ENCODE measurements around the gene TMEM176A. TPM values are rescaled to one million over a fixed set of nuclear protein-coding genes. Genes with fewer than 3 reads are reported as not detected.

The TMEM176A gene
- total RNA-seq, 2 experiments from 2014 or later = not detected

DNA sequence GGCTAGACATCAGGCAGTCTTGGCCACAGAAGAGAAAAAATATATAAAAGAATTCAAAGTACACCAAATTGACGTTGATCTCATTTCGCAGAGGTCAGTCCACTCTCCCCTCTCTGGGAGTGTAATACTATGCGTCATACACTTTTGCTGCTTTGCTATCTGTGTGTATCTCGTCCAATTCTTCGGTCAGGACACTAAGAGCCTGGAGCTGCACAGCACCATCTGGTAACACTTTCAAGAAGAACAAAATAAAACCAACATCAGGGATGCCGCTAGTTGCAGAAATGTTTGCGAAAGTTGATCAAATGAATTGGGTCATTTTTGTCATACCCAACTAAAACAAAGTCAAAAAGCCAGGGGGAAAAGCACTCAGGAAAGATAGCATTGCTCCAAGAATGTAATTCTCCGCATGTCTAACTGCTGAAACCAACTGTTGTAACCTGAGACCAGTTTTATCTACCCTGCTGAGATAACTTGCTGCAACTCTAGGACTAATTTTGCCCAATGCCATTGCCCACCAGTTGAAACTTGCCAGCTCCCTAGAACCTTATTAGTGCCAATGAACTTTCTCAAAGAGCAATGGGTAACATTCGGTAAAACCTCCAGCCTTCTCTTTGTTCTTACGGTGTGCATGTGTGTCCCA is 23.0 kb downstream of the TMEM176A start:
- peaks cover 5% of the 10 kb centered on the region for H3K9me3 Mint-ChIP-seq
- ChIA-PET CTCF (interaction anchor here (0.9 kb wide), 1 partner anchor 45 kb away, joined by 3 read pairs; no protein-coding TSS in a partner anchor), POLR2A (no interaction called here)
- TF ChIP-seq CTCF (IDR thresholded peaks at IDR 0.05) = no peak
- ATAC-seq (no peak), DNase-seq (no peak)
- H3K4me3 Mint-ChIP-seq = no peak overlapping the region
- no peaks in the 10 kb centered on the region for H3K4me1 Mint-ChIP-seq (ENCODE audit: low read depth)
- intact Hi-C loops (cut with micrococcal nuclease) = no loop called here
- no peaks in the 10 kb centered on the region for H3K36me3 Mint-ChIP-seq (ENCODE audit: low read depth)
- H3K27ac Mint-ChIP-seq = no peak overlapping the region
- peaks cover 11% of the 10 kb centered on the region for H3K27me3 Mint-ChIP-seq

DNA sequence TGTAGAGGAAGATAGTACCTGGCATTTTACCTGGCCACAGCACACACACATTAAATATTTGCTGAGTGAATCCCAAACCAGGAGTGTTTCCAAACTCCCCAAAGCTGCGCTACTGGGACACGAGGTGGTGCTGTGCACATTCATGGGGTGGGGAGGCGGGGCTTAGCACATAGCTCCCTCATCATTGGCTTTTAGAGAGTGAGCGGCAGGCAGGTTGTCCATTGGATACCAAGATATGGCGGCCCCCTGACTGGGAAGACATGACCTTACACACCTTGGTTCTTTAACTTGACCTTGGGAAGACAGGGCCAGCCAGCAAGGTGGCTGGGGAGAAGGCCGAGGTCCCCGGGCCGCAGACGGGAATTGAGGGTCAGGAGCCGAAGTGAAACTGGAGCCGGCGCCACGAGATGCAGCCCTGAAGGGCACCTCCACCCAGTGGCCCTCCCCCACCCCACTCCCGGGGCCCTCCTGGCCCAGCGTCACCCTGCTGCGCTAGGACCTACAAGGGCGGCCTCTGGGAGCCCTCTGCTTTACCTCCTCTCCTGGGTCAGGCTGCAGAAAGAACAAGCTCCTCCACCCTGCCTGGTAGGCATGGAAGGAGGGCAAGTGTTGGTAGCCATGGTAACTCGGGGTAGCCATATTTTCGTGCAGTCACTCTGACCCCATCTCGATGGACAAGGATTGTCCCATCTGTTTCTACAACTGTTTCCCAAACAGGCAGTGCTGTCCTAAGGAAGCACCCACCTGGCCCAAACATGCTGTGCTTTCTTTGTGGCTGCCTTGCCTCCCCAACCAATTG is 24.0 kb downstream of the TMEM176A start:
- ATAC-seq = no peak
- Mint-ChIP-seq H3K4me3 (no peak overlapping the region), H3K4me1 (ENCODE audit: low read depth) (no peaks in the 10 kb centered on the region), H3K27me3 (peaks cover 16% of the 10 kb centered on the region), H3K36me3 (ENCODE audit: low read depth) (no peaks in the 10 kb centered on the region), H3K27ac (no peak overlapping the region), H3K9me3 (peaks cover 5% of the 10 kb centered on the region)
- ChIA-PET CTCF (interaction anchor here (0.9 kb wide), 1 partner anchor 46 kb away, joined by 3 read pairs; no protein-coding TSS in a partner anchor), POLR2A (no interaction called here)
- intact Hi-C loops (cut with micrococcal nuclease) = no loop called here
- TF ChIP-seq CTCF (IDR thresholded peaks at IDR 0.05) = no peak
- DNase-seq = no peak

- H3K9me3 Mint-ChIP-seq = peaks cover 5% of the 10 kb centered on the region
- peaks cover 21% of the 10 kb centered on the region for H3K27me3 Mint-ChIP-seq
- intact Hi-C loops (cut with micrococcal nuclease) = no loop called here
- no peaks in the 10 kb centered on the region for H3K4me1 Mint-ChIP-seq (ENCODE audit: low read depth)
- H3K4me3 Mint-ChIP-seq = no peak overlapping the region
- no peaks in the 10 kb centered on the region for H3K36me3 Mint-ChIP-seq (ENCODE audit: low read depth)
- DNase-seq (no peak), ATAC-seq (no peak)
- no peak overlapping the region for H3K27ac Mint-ChIP-seq
- ChIA-PET CTCF (no interaction called here), POLR2A (interaction anchor here (0.6 kb wide), 1 partner anchor 31 kb away, joined by 4 read pairs; no protein-coding TSS in a partner anchor)
- TF ChIP-seq CTCF (IDR thresholded peaks at IDR 0.05) = no peak
Measured at GRCh38 chr7:150826061-150826849, 25.7 kb downstream of the TMEM176A start.

- ChIA-PET CTCF (no interaction called here), POLR2A (no interaction called here)
- intact Hi-C loops (cut with micrococcal nuclease) = no loop called here
- Mint-ChIP-seq H3K27ac (no peak overlapping the region), H3K27me3 (peaks cover 26% of the 10 kb centered on the region), H3K9me3 (no peaks in the 10 kb centered on the region), H3K36me3 (ENCODE audit: low read depth) (no peaks in the 10 kb centered on the region), H3K4me1 (ENCODE audit: low read depth) (no peaks in the 10 kb centered on the region), H3K4me3 (no peak overlapping the region)
- ATAC-seq (no peak), DNase-seq (no peak)
- TF ChIP-seq CTCF (IDR thresholded peaks at IDR 0.05) = no peak
Measured at GRCh38 chr7:150828384-150828783, 27.8 kb downstream of the TMEM176A start.

All from activated CD8-positive, alpha-beta T cell treated with anti-CD3 and anti-CD28 coated beads for 36 hours (primary cell).